Measurements from ENCODE around the gene C6orf118. TPM values are rescaled to one million over a fixed set of nuclear protein-coding genes. Genes with fewer than 3 reads are reported as not detected.

C6orf118 gene
- total and polyA plus RNA-seq, 2 of the 8 experiments (the other 6 are each of a cell fraction or from before 2014, with no cell fraction given): 0.35 to 0.58 TPM

GRCh38 chr6:165260462-165260861, 48.9 kb downstream of the C6orf118 start (continued):
- TF ChIP-seq CHD7 (IDR thresholded peaks at IDR 0.05; ENCODE audit: insufficient replicate concordance, low read length): no peak
- no peak for TF ChIP-seq SUZ12 (IDR thresholded peaks at IDR 0.05; ENCODE audit: low read length)
- TF ChIP-seq HDAC6 (IDR thresholded peaks at IDR 0.05; ENCODE audit: low read depth, low read length): no peak
- TF ChIP-seq ASH2L (IDR thresholded peaks at IDR 0.05; ENCODE audit: low read length): no peak
- TF ChIP-seq POLR2A (IDR thresholded peaks at IDR 0.05; ENCODE audit: control extremely low read depth in 1 of 2, low read depth in 2 of 2, low read length in 2 of 2): no peak
- no peak for TF ChIP-seq SIN3A (conservative IDR thresholded peaks at IDR 0.05 in 1 of 2, IDR thresholded peaks at IDR 0.05 in 1 of 2; ENCODE audit: low read depth in 1 of 2, low read length in 2 of 2)
- TF ChIP-seq BCL11A (IDR thresholded peaks at IDR 0.05; ENCODE audit: low read depth in 2 of 2, low read length in 2 of 2): no peak
- TF ChIP-seq SP2 (IDR thresholded peaks at IDR 0.05; ENCODE audit: low read length): no peak
- no peak for TF ChIP-seq BRCA1 (IDR thresholded peaks at IDR 0.05; ENCODE audit: low read depth, low read length)
- no peak for TF ChIP-seq JUN (IDR thresholded peaks at IDR 0.05; ENCODE audit: low read depth, low read length)
